ENCODE measurements around the gene EPHB4. TPM values are rescaled to one million over a fixed set of nuclear protein-coding genes. Genes with fewer than 3 reads are reported as not detected.

The EPHB4 gene
- total and polyA plus RNA-seq, 2 of the 4 experiments (the other 2 are of a cell fraction) = 34.5 to 36.4 TPM

GRCh38 chr7:100763556-100764140 is 63.7 kb downstream of the EPHB4 start:
- TF ChIP-seq MAZ (IDR thresholded peaks at IDR 0.05; ENCODE audit: borderline replicate concordance, low read depth, low read length) (no peak), MAFK (IDR thresholded peaks at IDR 0.05; ENCODE audit: low read depth, low read length) (no peak), CHD1 (IDR thresholded peaks at IDR 0.05; ENCODE audit: low read depth, low read length) (no peak), POLR2A (IDR thresholded peaks at IDR 0.05; ENCODE audit: low read depth, low read length) (no peak), FOS (IDR thresholded peaks at IDR 0.05; ENCODE audit: low read depth, low read length) (no peak), ELK1 (IDR thresholded peaks at IDR 0.05; ENCODE audit: borderline replicate concordance, low read depth, low read length) (no peak), USF2 (IDR thresholded peaks at IDR 0.05; ENCODE audit: low read depth, low read length) (no peak), RCOR1 (IDR thresholded peaks at IDR 0.05; ENCODE audit: insufficient replicate concordance, low read length) (no peak), CEBPB (IDR thresholded peaks at IDR 0.05; ENCODE audit: low read depth, low read length) (no peak), RAD21 (IDR thresholded peaks at IDR 0.05; ENCODE audit: low read length) (no peak), RFX5 (IDR thresholded peaks at IDR 0.05; ENCODE audit: low read depth, low read length) (no peak), MXI1 (IDR thresholded peaks at IDR 0.05; ENCODE audit: borderline replicate concordance, low read depth, low read length) (no peak), CTCF (conservative IDR thresholded peaks at IDR 0.05; ENCODE audit: low read depth, low read length) (no peak), SMC3 (IDR thresholded peaks at IDR 0.05; ENCODE audit: low read depth, low read length) (no peak), NFE2L2 (IDR thresholded peaks at IDR 0.05; ENCODE audit: low read depth, low read length) (no peak), BHLHE40 (IDR thresholded peaks at IDR 0.05; ENCODE audit: low read depth, low read length) (no peak)
- Histone ChIP-seq H3K27me3 (ENCODE audit: control insufficient read depth, insufficient read depth, low read length) (peaks cover 53% of the 10 kb centered on the region), H3K18ac (ENCODE audit: low read depth, low read length) (no peak overlapping the region), H3K9ac (ENCODE audit: low read depth, low read length) (no peak overlapping the region), H3K4me2 (ENCODE audit: low read depth, low read length) (no peak overlapping the region), H2AK9ac (replicated peaks; ENCODE audit: low read depth, low read length, poor library complexity) (no peak overlapping the region), H3K27ac (ENCODE audit: insufficient read depth, low read length) (no peak overlapping the region), H3K56ac (ENCODE audit: extremely low read depth, insufficient read depth, low read length) (no peak overlapping the region; the same call in 1 of the 2 replicates), H2AK5ac (ENCODE audit: low read depth, low read length) (no peak overlapping the region), H4K20me1 (ENCODE audit: insufficient read depth, low read length) (no peaks in the 10 kb centered on the region), H3K36me3 (ENCODE audit: control insufficient read depth, insufficient read depth, low read length) (no peaks in the 10 kb centered on the region), H2AFZ (replicated peaks; ENCODE audit: low read length, poor library complexity) (no peak overlapping the region), H3K9me3 (ENCODE audit: control insufficient read depth, insufficient read depth, low read length) (no peaks in the 10 kb centered on the region), H4K8ac (ENCODE audit: low read depth in 2 of 2, low read length in 2 of 2) (no peak overlapping the region), H2BK15ac (ENCODE audit: low read depth, low read length) (no peak overlapping the region), H4K91ac (ENCODE audit: insufficient read depth, low read depth, low read length) (no peak overlapping the region), H3K4me3 (ENCODE audit: insufficient read depth, low read depth, low read length) (no peak overlapping the region), H3K4me1 (ENCODE audit: control insufficient read depth, insufficient read depth, low read length) (no peaks in the 10 kb centered on the region), H2BK20ac (ENCODE audit: low read depth, low read length) (no peak overlapping the region), H2BK5ac (ENCODE audit: low read depth, low read length, poor library complexity, severe bottlenecking) (no peak overlapping the region), H3K4ac (ENCODE audit: low read depth, low read length) (no peak overlapping the region), H3K9me1 (ENCODE audit: insufficient read depth, low read length) (no peaks in the 10 kb centered on the region), H3K14ac (replicated peaks; ENCODE audit: low read depth, low read length) (no peak overlapping the region), H3K79me1 (ENCODE audit: low read depth in 1 of 2, low read length in 2 of 2) (no peaks in the 10 kb centered on the region), H4K5ac (ENCODE audit: low read depth, low read length) (no peak overlapping the region), H2BK120ac (ENCODE audit: low read depth, low read length) (no peak overlapping the region), H3K23ac (ENCODE audit: low read depth, low read length) (no peak overlapping the region)
- WGBS, 2 experiments (ENCODE audit: extremely low coverage in 2 of 2, insufficient read length in 1 of 2) = no CpG with 5 or more reads among the region's 14 CpGs
- DNase-seq = no peak
- in situ Hi-C loops (cut with MboI; ENCODE audit: low sequenced_read_pairs) (no loop called here), intact Hi-C loops (cut with micrococcal nuclease) (no loop called here), dilution Hi-C loops (cut with HindIII; ENCODE audit: low sequenced_read_pairs, unreplicated experiment) (no loop called here)
- CTCF ChIA-PET = no interaction called here
- no TSS peak for BruUV-seq (replicated peaks)
- POLR2A ChIA-PET (ENCODE audit: unreplicated experiment) = no interaction called here
- ATAC-seq (ENCODE audit: low read depth) = no peak

All from IMR-90 (cell line).